Activated CD8-positive, alpha-beta memory T cell treated with anti-CD3 and anti-CD28 coated beads for 36 hours (primary cell): ENCODE data around the gene COL27A1. TPM values are rescaled to one million over a fixed set of nuclear protein-coding genes. Genes with fewer than 3 reads are reported as not detected.

Experiments
- CTCF ChIA-PET: fragments of 350-600 bp; sonication (Branson Sonifier 250); formaldehyde crosslinking; loops from one replicate; lab custom pipeline; 2021; ENCODE audit warnings: antibody characterized with exemption; lab: Charles Lee
- POLR2A ChIA-PET: fragments of 350-600 bp; sonication (Branson Sonifier 250); formaldehyde crosslinking; loops from one replicate; lab custom pipeline; 2021; ENCODE audit warnings: antibody characterized with exemption; lab: Charles Lee
- total RNA-seq, 2 experiments: library from RNA; stranded (reverse); gene quantifications; one replicate each; pipeline ENCODE4 v1.2.3, GENCODE V29; 2021

COL27A1 gene
- total RNA-seq, 2 experiments from 2014 or later, result 2.9 to 3.2 TPM

DNA sequence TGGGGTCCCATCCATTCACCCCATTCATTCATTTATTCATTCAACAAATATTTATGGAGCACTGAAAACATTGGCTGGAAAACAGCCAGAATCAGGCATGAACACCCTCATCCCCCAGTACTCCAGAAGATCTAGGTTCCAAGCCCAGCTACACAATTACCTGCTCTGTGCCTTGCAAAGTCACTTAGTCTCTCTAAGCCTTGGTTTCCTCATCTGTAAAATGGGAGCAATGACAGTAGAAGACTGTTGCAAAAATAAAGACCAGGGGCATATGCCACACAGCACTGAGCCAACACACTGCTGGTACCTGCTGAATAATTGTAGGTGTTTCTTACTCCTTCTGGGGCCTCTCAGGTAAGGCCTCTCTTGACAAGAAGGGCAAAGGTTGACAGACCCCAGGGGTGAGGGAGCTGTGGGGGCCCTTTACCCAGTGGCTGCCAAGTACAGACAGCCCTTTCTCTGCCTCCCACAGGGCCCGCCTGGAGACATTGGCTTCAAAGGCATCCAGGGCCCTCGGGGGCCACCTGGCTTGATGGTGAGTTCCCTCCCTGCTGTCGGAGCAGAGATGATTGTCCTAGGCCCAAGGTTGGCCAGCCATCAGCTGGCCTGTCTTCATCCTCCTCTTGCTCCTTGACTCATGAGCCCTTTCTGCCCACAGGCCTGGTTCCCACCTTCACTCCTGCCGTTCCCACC lies 145.0 kb downstream of the COL27A1 start:
- CTCF ChIA-PET, result interaction anchor here (1.4 kb wide), 1 partner anchor 9 kb away, joined by 4 read pairs; no protein-coding TSS in a partner anchor

DNA sequence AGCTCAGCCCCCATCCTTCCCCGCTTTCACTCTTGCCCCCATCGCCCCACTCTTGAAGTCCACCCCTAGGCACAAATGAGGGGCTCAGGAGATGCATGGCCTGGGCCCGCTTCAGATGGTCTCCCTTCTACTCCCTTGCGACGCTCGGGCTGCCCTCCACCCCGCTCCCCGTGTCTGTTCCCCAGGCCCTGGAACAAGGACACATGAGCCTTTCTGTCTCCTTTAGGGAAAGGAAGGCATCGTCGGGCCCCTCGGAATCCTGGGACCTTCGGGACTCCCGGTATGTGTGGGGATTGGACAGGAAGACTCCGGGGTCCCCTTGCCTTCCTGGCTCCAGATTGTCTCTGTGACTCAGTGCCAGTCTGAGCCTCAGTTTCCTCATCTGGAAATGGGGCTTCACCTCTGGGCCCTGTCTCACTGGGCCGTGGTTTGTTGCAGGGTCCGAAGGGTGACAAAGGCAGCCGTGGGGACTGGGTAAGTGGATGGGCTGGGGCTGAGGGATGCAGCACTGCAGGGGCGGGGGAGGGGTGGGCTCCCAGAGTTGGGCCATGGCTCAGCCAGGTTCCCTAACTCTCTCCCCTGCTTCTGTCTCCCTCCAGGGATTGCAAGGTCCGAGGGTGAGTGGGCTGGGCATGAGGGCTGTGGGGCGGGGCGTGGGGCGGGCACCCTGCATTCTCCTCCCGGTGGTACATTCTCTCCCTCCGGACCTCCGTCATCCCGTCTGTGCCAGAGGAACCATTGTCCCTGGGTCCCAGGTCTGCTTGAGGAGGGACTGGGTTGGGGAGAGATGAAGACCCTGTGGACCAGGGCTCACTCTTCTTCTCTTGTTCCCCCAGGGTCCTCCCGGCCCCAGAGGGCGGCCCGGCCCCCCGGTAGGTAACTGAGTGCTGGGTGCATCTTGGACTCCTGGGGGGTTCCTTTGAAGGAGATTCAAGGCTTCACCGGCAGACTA lies 145.8 kb downstream of the COL27A1 start:
- ChIA-PET POLR2A (no interaction called here), CTCF (no interaction called here)

More for the DNA sequence above, 145.0 kb downstream of the COL27A1 start:
- POLR2A ChIA-PET, result no interaction called here

DNA sequence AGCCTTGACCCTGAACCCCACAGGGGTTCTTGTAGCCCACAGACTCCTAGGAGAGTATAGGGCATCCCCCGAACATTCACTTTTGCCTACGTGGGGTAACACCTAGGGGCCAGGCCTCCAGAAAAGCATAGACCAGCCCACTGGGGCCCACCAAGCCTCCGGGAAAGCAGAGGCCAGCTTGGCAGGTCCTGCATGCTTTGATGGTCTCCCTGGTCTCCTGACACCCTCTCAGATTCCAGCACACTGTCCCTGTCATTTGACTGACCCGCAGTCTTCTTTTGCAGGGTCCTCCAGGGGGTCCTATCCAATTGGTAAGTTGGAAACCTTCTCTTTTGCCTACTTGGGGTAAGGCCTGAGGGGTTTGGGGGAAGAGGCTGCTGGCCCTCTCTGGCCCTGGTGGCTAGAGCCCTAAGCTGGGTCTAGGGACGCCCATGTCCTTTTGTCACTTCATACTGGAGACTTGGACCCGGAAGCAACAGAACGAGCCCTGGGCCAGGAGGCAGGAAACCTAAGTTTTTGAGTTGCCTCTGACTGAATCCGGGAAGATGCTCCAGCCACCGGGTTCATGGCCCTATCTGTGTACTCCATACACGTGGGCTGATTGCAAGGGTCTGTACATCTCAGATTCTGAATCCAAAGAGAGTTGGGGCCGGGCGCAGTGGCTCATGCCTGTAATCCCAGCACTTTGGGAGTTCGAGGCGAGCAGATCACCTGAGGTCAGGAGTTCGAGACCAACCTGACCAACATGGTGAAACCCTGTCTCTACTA lies 146.6 kb downstream of the COL27A1 start:
- ChIA-PET POLR2A (no interaction called here), CTCF (no interaction called here)

DNA sequence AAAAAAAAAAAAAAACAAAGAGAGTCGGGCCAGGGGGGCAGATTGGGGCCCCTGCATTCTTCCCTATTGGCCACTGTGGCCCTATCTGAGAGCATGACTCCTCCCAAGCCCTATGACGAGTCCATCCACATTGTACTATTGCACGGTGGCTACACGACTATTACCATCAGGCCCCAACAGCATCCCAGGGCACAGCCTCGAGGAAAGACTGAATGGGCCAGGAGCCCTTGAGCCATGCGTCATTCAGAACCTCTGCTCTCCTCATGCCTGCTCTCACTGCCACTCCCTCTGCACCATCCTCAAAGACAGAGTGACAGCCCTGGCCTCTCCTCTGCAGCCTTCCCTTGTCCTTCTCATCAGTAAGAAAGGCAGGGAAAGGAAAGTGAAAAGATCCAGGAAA lies 147.4 kb downstream of the COL27A1 start:
- ChIA-PET POLR2A (no interaction called here), CTCF (no interaction called here)

DNA sequence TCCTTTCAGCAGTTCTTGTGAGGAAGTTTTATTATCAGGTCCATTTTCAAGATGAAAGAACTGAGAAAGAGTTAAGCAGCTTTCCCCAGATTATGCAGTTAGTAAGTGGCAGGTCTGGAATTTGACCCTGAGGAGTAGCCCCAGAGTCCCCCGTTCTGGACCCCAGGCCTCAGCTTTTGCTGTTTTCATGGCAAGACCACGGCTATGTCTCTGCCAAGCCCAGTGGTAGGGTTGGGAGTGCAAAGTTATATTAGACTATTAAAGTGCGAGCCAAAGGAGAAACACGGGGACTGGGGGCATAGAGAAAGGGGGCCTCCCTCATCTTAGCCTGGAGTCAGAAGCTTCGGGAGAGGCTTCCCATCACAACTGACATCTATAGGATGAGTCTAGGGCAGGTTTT lies 148.2 kb downstream of the COL27A1 start:
- ChIA-PET POLR2A (no interaction called here), CTCF (interaction anchor here (1.5 kb wide), 1 partner anchor 13 kb away, joined by 9 read pairs; no protein-coding TSS in a partner anchor)

DNA sequence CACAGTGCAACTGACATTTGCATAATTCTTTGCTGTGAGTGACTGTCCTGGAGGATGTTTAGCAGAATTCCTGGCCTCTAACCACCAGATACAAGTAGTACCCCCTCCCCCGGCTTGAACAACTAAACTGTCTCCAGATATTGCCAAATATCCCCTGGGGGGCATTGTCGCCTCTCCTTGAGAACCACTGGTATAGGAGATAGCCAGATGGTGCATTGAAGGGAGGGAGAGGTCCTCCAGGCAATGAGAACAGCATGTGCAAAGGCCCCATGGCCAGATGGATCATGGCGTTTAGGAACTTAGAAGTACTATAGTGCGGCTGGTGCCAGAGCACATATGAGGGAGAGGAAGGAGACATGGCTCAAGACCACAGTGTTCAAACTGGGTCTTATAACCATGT lies 148.6 kb downstream of the COL27A1 start:
- ChIA-PET CTCF (interaction anchor here (1.3 to 1.5 kb wide), 2 partner anchors 13 to 222 kb away, joined by 7 to 9 read pairs; no protein-coding TSS in a partner anchor), POLR2A (no interaction called here)

DNA sequence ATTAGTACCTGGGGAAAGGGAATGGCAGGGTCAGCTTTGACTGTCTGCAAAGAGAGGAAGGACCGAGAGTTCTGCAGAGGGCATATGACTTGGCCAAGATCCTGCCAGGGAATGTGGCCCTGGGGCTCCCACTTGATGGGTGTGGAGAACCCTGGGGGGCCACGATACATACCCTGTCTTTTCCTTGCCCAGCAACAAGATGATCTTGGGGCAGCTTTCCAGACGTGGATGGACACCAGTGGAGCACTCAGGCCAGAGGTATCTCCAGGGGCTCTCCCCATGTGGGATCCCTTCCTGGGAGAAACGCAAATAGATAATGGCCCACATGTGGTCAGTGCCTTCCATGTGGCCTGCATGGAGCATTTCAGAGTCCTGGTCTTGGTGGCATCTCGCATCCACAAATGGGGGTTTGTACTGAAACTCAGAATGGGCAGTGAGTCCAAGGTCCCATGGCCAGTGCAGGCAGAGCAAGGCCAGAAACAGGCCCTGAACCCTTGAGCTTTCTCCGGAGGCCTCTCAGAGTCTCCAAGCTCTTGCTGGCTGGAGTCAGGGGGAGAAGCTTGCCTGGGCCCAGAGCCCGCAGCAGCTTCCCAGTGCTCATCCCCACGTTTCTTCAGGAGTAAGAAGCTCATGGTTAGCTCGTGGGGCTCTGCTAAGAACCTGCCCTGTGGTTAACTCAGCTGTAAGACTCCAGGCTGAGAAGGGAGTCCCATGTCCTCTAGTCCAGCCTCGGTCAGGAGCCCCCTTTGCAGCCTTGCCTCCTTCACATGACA lies 149.3 kb downstream of the COL27A1 start:
- CTCF ChIA-PET, result interaction anchor here (1.3 to 1.5 kb wide), 2 partner anchors 14 to 222 kb away, joined by 7 to 9 read pairs; no protein-coding TSS in a partner anchor
- POLR2A ChIA-PET, result no interaction called here

DNA sequence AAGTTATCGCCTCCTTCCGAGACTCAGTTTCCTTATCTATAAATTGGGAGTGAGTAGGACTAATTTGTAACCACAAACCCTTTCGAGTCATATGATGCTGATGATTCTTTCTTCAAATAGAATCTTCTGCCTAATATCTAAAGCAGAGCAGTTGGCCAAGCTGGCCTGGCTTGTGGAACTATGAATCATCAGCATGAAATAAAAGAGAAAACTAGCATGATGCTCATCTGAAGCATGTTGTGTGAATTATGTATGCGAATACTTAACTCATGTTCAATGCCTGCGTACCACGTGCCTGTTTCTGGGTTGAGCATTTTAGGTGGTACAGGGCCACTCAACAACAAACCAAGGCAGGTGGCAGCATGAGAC lies 152.5 kb downstream of the COL27A1 start:
- CTCF ChIA-PET, result no interaction called here
- POLR2A ChIA-PET, result no interaction called here

DNA sequence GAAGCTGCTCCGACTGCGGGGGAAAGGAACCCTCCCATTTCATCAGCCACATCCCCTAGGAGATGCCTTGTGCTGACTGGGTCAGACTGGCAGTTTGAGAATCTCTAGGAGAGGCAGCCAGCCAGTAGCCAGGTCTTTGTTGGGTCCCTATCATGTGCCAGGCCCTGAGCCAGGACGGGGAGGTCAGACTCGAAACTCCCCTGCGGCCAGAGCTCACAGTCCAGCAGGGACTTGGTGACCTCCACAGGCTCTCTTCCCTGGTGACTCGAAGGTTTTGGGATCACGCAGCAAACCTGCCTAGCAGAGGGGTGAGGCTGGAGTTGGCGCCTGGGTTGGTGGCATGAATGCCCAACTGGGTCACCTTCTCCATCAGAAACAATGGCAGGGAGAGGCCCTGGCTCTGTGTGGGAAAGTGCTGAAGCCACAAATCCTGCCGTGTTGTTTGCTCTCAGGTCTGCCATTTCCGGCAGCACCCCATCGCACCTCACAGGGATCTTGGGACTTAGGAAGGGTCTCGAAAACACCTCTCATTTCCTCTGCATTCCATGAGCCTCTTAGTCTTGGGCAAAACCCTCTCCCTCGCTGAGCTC lies 153.1 kb downstream of the COL27A1 start:
- CTCF ChIA-PET, result interaction anchor here (0.6 to 0.8 kb wide), 2 partner anchors 18 to 225 kb away, joined by 3 to 4 read pairs; no protein-coding TSS in a partner anchor
- POLR2A ChIA-PET, result no interaction called here

DNA sequence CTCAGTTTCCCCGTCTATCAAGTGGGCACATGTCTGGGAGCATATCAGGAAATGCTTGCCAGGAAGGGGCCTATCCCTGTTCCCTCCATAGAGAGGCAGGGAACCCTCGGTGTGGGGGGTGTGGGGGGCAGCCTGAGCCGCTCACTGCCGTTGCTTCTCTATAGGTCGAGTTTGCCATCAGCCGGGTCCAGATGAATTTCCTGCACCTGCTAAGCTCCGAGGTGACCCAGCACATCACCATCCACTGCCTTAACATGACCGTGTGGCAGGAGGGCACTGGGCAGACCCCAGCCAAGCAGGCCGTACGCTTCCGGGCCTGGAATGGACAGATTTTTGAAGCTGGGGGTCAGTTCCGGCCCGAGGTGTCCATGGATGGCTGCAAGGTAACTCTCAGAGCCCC lies 153.8 kb downstream of the COL27A1 start:
- ChIA-PET POLR2A (no interaction called here), CTCF (interaction anchor here (0.8 kb wide), 1 partner anchor 225 kb away, joined by 3 read pairs; no protein-coding TSS in a partner anchor)

DNA sequence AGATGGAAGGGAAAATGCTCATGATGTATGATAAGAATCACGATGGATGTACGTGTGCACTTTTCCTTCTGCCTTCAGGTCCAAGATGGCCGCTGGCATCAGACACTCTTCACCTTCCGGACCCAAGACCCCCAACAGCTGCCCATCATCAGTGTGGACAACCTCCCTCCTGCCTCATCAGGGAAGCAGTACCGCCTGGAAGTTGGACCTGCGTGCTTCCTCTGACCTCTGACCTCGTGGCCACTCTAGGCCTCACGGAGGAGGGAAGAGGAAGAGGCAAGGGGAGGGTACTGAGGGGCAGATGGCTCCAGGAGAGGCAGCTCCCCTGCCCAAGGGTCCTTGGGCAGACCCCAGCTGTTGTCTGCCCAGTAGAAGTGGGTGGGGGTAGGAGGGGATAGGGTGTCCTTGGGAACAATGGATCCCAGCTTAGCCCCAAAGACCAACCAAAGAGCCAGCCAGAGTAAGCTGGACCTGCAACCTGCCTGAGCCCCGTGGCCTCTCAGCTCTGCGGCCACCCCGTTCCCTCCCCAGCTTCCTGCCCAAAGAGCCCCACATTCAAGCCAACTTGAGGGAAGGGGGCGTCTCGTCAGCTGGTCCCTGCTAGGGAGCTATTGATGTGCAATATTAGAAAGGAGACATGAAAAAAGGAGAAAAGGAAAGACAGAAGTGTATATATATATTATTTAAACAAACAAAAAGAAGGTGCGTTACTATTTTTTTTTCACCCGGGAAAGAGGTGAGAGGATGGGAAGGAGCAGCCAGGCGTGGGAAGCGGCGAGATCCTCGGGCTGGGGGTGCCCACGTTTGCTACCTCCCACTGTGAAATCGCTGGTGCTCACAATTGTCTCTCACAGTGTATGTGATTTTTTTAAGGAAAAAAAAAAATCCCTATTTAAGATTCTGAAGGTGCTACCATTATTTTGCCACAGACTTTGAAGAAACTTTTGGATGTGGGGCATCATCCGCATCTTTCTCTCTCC lies 155.4 kb downstream of the COL27A1 start:
- ChIA-PET POLR2A (no interaction called here), CTCF (interaction anchor here (0.9 kb wide), 1 partner anchor 155 kb away, joined by 3 read pairs; the partner anchor contains the start of gene COL27A1)

DNA sequence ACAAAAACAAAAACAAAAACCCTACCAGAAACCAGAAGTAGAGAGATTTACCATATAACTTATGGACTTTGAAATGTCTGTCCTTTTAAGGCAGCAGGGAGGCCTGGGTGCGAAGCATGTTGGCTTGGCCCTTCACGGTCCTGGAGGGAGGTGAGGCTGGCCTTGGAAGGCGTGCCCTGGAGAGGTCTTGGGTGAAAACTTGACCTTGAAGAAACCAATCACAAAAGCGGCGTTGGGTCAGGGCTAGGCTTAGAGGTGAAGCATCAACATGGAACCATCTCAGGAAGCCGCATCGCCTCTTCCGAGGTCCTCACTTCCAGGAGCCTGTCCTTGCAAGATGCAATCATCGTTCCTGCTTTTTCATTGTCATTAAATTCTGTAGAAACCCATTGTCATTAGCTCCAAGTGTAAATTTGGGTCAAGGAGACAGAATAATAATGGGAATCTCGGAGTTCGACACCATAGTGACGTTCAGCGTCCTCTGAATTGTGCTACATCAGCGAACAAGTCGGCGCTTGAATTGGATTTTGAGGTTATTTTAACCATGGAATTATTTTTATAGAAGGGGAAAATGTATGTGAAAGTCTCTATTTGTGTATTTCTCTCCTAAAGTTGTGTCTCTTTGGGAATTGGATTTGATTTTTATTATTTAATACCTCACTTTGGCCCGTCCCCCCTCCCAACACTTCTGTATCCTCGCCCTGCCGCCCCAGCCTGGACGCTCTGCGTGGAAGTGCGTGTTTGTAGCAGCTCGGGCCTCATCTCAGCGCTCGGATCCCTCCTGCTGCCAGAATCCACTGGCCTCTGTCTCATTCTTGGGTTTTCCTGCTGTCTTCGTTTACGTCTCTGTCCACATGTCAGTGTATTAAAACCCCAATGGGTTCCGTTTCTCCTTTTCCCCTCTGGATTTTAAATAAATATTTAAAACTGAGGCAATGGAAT lies 156.5 kb downstream of the COL27A1 start:
- ChIA-PET CTCF (no interaction called here), POLR2A (no interaction called here)

DNA sequence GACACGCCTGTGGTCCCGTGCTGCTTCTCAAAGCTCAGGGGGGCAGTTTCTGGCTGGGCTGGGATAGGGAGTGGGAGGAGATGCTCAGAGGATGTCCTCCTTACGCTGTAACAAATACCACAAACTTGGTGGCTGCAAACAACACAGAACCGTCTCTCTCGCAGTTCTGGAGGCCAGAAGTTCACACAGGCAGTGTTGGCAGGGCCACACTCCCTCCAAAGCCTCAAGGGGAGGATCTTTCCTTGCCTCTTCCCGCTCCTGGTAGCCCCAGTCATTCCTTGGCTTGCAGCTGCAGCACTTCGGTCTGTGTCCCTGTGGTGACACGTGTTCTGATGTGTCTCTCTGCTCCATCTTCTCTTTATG lies 157.2 kb downstream of the COL27A1 start:
- CTCF ChIA-PET, result no interaction called here
- POLR2A ChIA-PET, result no interaction called here

DNA sequence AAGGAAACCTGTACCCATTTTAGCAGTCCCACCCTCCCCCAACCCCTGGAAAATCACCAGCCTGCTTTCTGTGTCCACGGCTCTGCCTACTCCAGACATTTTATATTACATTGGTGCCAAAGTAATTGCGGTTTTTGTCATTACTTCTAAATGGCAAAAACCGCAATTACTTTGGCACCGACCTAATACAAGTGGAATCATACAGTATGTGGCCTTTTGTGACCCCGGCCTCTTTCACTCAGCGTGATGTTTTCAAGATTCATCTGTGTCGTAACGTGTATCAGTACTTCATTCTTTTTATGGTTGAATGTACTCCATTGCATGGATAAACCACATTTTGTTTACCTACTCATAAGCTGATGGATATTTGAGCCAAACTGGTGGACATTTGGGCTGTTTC lies 157.8 kb downstream of the COL27A1 start:
- ChIA-PET POLR2A (no interaction called here), CTCF (no interaction called here)

DNA sequence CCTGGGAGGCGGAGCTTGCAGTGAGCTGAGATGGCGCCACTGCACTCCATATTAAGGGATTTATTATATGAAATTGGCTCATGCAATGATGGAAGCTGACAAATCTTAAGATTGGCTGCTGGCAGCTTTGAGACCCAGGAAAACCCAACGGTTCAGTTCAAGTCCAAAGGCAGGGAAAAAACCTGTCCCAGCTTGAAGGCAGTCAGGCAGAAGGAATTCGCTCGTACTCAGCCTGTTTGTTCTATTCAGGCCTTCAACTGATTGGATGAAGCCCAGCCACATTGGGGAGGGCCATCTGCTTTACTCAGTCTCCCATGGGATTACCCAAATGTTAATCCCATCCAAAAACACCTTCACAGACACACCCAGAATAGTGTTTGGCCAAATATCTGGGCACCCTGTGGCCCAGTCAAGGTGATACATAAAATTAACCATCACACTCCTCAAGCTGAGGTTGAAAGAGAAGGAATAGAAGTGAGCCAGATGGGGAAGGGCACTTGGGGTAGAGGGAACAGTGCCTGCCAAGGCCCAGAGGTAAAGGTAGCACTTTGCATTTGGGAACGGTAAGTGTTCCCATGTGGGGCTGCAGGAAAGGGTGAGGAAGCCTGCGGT lies 159.0 kb downstream of the COL27A1 start:
- ChIA-PET POLR2A (no interaction called here), CTCF (interaction anchor here (0.6 to 1.9 kb wide), 2 partner anchors 51 to 206 kb away, joined by 3 to 6 read pairs; no protein-coding TSS in a partner anchor)
